ENCODE data around the gene GGA3.

Gene GGA3

DNA sequence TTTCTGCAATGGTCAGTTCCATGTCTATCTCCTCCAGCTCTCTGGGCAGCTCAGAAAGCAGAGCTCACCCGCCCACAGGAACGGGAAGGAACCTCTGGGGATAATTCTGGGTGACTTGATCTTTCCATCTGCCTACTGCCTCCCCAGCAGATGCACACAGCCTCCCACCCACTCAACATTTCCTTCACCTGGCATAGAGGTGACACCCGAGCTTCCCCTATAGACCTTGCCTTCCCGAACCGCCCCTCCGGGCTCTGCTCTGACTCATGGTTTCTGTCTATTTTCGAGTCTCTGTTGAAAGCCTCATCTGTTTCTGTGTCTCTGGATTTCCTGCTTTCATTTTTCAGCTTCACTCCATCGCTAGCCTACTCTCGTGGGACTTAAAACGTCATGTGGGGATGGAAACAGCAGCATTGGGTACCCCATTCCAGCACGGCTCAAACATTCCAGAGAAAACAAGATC, 11.4 kb downstream of the GGA3 start:
- Histone ChIP-seq H4K20me1 (ENCODE audit: control insufficient read depth, insufficient read depth, low read depth, low read length) (no peaks in the 10 kb centered on the region), H3K9me2 (replicated peaks; ENCODE audit: control insufficient read depth, low read length) (no peaks in the 10 kb centered on the region), H3K4me2 (ENCODE audit: low read length) (peak overlapping the region; percentile 35; the same call in 1 of the 2 replicates), H3K9me3 (ENCODE audit: control insufficient read depth, insufficient read depth, low read length) (no peaks in the 10 kb centered on the region), H3F3A (ENCODE audit: control insufficient read depth, insufficient read depth) (0 out of 2 replicates have a peak, but pooled peaks cover 3% of the 10 kb centered on the region), H3K4me1 (ENCODE audit: control insufficient read depth, low read length) (peaks cover 46% of the 10 kb centered on the region), H3K27ac (ENCODE audit: low read depth, low read length) (no peak overlapping the region), H3K36me3 (ENCODE audit: control insufficient read depth, low read length) (peaks cover 24% of the 10 kb centered on the region), H3K27me3 (ENCODE audit: control insufficient read depth, low read length) (no peaks in the 10 kb centered on the region), H3K4me3 (ENCODE audit: low read length) (no peak overlapping the region), H3K79me2 (ENCODE audit: control insufficient read depth, low read length) (peaks cover 61% of the 10 kb centered on the region)
- TF ChIP-seq EZH2phosphoT487 (IDR thresholded peaks at IDR 0.05; ENCODE audit: borderline replicate concordance, low read length), result no peak
- TF ChIP-seq, protein P1, sequence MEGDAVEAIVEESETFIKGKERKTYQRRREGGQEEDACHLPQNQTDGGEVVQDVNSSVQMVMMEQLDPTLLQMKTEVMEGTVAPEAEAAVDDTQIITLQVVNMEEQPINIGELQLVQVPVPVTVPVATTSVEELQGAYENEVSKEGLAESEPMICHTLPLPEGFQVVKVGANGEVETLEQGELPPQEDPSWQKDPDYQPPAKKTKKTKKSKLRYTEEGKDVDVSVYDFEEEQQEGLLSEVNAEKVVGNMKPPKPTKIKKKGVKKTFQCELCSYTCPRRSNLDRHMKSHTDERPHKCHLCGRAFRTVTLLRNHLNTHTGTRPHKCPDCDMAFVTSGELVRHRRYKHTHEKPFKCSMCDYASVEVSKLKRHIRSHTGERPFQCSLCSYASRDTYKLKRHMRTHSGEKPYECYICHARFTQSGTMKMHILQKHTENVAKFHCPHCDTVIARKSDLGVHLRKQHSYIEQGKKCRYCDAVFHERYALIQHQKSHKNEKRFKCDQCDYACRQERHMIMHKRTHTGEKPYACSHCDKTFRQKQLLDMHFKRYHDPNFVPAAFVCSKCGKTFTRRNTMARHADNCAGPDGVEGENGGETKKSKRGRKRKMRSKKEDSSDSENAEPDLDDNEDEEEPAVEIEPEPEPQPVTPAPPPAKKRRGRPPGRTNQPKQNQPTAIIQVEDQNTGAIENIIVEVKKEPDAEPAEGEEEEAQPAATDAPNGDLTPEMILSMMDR (IDR thresholded peaks at IDR 0.05; ENCODE audit: low read depth, low read length, poor library complexity, severe bottlenecking), result no peak

GRCh38 chr17:75249564-75249963, 11.8 kb downstream of the GGA3 start:
- H3K36me3 ChIP-seq (ENCODE audit: control insufficient read depth, low read length), result peaks cover 29% of the 10 kb centered on the region
- no peak overlapping the region for H3K27ac ChIP-seq (ENCODE audit: low read depth, low read length)
- no peaks in the 10 kb centered on the region for H4K20me1 ChIP-seq (ENCODE audit: control insufficient read depth, insufficient read depth, low read depth, low read length)
- 0 out of 2 replicates have a peak, but pooled peaks cover 3% of the 10 kb centered on the region for H3F3A ChIP-seq (ENCODE audit: control insufficient read depth, insufficient read depth)
- H3K4me1 ChIP-seq (ENCODE audit: control insufficient read depth, low read length), result peaks cover 51% of the 10 kb centered on the region
- no peaks in the 10 kb centered on the region for H3K27me3 ChIP-seq (ENCODE audit: control insufficient read depth, low read length)
- no peak for TF ChIP-seq EZH2phosphoT487 (IDR thresholded peaks at IDR 0.05; ENCODE audit: borderline replicate concordance, low read length)
- TF ChIP-seq, protein P1 (IDR thresholded peaks at IDR 0.05; ENCODE audit: low read depth, low read length, poor library complexity, severe bottlenecking), result no peak
- no peaks in the 10 kb centered on the region for H3K9me2 ChIP-seq (replicated peaks; ENCODE audit: control insufficient read depth, low read length)
- no peak overlapping the region for H3K4me2 ChIP-seq (ENCODE audit: low read length)
- H3K4me3 ChIP-seq (ENCODE audit: low read length), result no peak overlapping the region
- H3K79me2 ChIP-seq (ENCODE audit: control insufficient read depth, low read length), result peaks cover 61% of the 10 kb centered on the region
- H3K9me3 ChIP-seq (ENCODE audit: control insufficient read depth, insufficient read depth, low read length), result no peaks in the 10 kb centered on the region

DNA sequence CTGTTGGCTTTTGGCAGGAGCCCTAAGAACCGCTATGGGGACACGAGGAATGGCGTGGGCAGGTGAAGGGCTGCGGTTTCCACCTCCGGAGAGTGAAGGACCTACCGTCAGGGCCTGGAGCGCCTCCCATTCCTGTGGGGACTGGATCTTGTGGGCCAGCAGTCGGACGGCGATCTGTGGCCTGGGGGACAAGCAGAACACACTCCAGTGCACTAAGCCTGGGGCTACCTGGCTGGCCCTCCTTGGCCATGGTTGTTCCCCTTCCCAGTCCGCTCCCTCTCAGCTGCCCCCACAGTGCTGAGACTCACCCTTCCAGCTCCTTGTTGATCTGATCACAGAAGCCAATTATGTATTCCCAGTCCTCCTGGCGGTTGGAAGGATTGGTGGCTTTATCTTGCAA, 15.0 kb downstream of the GGA3 start:
- Histone ChIP-seq H4K20me1 (ENCODE audit: control insufficient read depth, insufficient read depth, low read depth, low read length) (no peaks in the 10 kb centered on the region), H3K27ac (ENCODE audit: low read depth, low read length) (no peak overlapping the region), H3K27me3 (ENCODE audit: control insufficient read depth, low read length) (no peaks in the 10 kb centered on the region), H3K36me3 (ENCODE audit: control insufficient read depth, low read length) (peaks cover 58% of the 10 kb centered on the region), H3K9me3 (ENCODE audit: control insufficient read depth, insufficient read depth, low read length) (no peaks in the 10 kb centered on the region), H3K4me1 (ENCODE audit: control insufficient read depth, low read length) (peaks cover 45% of the 10 kb centered on the region), H3K4me3 (ENCODE audit: low read length) (no peak overlapping the region), H3K79me2 (ENCODE audit: control insufficient read depth, low read length) (peaks cover 43% of the 10 kb centered on the region), H3F3A (ENCODE audit: control insufficient read depth, insufficient read depth) (peaks cover 3% of the 10 kb centered on the region; the same call in 1 of the 2 replicates), H3K9me2 (replicated peaks; ENCODE audit: control insufficient read depth, low read length) (no peaks in the 10 kb centered on the region), H3K4me2 (ENCODE audit: low read length) (no peak overlapping the region)
- TF ChIP-seq, protein P1 (IDR thresholded peaks at IDR 0.05; ENCODE audit: low read depth, low read length, poor library complexity, severe bottlenecking), result no peak
- TF ChIP-seq EZH2phosphoT487 (IDR thresholded peaks at IDR 0.05; ENCODE audit: borderline replicate concordance, low read length), result no peak
